Measurements from ENCODE around the gene G6PC3.

The G6PC3 gene

DNA sequence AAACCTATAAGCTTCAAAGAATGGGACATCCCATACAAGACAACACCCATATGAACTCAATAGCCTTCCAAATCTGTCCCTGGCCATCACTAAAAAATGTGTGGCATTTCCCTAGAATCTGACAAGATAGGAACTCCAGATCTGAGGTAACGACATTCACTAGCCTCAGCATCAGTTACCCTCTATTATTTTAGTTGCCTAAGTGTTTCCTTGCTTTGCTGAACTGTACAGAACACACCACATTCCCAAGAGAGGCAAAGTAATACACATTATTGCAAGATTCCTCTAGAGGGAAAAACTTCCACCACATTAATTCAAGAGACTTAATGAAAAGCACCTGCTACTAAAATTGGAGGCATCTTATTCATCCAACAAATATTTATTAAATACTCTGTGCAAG lies 9.1 kb upstream of the G6PC3 start:
- DNase-seq = peak; percentile 39

DNA sequence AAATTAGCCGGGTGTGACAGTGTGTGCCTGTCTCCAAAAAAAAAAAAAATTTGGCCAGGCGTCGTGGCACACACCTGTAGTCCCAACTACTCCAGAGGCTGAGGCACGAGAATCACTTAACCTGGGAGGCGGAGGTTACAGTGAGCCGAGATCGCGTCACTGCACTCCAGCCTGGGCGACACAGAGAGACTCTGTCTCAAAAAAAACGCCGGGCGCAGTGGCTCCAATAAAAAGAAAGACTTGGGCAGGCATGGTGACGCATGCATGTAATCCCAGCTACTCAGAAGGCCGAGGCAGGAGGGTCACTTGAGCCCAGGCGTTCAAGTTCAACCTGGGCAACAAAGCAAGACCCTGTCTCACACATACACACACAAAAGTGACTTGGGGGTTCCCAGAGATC lies 7.7 kb upstream of the G6PC3 start:
- DNase-seq = no peak

DNA sequence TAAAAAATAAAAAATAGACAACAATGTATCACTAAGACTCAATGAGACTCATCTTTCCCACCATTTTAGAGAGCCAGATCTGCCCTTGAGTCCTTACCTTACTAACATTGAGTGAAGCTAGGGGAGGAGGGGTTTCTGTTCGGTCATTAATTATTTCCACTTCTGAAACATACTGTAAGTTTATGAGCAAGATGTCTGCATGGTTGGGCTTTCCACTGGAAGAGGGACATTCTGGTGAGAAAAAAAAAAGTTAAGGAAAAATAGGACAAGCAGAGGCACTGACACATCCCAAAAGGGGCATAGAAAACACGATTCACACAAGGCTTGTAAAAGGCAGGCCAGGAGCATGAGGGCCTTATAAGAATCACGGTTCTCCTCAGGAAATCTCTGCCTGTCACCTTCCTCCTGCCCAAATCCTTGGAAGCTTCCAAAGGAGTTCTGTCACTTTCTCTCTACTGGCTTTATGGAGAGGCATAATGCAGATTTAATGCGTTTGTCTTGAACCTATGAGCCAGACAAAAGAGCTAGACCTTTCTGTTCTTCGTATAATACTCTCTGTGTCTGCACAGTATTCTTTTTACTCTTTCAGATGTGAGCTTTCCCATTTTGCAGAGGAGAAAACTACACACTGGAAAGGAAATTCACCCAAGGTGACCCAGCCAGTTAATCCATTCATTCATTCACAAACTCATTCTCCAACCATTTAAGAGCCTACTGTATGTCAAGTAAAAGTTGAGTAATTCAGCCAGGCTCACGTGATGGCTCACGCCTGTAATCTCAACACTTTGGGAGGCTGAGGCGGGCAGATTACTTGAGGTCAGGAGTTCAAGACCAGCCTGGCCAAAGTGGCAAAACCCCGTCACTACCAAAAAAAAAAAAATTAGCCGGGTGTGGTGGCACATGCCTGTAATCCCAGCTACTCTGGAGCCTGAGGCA lies 6.6 kb upstream of the G6PC3 start:
- DNase-seq = no peak

DNA sequence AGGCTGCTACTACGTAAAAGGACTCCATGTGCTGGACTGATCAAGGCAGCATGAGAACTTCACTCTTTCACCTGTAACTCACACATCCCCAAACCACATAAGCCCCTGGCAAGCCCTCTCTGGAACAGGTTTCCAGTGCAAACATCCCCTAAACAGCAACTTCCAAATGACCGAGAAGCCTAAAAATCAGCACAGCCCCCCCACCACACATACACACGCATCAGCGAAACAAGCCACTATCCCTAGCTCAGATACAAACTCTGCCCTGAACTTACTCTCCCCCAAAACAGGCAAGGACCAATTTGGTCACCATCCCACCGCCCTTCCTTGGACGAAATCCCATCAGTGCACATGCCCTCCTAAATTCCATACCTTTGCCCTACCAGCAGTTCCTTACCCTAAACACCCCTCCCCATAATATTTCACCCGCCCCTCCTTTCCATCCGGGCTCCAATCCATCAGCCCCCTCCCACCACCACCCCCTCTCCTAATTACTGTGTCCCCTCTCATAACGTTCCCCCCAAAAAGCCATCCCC lies 4.8 kb upstream of the G6PC3 start:
- no peak for DNase-seq

DNA sequence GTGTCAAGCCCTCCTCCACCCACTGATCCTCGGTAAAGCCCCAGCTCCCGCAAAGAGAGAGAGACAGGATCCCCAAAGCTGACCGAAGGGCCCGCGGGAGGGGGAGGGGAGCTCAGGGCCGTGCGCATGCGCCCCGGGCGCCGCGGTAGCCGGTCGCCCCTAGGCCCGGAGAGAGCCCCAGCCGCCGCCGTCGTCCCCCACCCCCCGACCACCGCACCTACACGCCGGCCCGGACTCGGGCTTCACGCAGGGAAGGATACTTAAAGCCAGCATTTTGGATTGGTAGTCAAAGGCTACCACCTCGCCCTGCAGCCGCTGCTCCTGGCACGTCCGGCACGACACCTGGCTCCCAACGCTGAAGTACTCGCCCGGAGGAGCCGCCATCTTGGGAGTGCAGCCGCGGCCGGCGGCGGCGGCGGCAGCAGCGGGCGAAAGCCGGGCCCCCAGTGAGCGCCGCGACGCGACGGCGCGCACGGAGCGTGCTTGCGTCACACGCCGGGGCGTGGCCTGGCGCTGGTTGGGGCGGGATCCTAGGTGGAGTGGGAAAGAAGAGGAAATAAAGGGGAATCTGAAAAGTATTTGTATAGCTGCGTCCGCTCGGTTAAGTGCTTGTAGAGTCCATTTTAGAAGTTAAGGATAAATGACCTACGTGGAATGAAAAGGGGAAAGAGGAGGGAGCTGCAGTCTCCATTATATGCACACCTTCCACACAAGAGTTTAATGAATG lies 4.2 kb upstream of the G6PC3 start, which contains the start of gene LSM12:
TSS of gene LSM12 (minus strand) at position 468 of the 727 bp plus-strand sequence. CDS start at position 384, 84 bp downstream.
- peak; percentile 90 for DNase-seq

DNA sequence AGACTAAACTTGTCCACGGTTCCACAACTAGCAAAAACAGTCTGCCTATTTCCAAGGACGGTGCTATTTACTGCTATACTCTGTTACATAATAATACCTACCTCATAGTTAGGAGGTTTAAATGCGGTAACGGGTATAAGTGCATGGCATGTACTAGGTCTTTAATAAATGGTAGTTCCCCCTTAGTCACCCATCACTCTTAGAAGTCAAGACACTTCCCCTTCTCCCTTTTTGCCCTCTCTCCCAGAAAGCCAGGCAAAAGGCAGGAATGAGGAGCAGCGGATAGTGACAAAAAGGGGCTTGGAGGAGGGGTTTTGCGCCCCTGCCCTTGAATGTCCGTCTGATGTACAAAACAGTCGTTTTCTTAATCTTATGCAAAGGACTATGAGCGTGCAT lies 3.0 kb upstream of the G6PC3 start:
- DNase-seq = no peak

DNA sequence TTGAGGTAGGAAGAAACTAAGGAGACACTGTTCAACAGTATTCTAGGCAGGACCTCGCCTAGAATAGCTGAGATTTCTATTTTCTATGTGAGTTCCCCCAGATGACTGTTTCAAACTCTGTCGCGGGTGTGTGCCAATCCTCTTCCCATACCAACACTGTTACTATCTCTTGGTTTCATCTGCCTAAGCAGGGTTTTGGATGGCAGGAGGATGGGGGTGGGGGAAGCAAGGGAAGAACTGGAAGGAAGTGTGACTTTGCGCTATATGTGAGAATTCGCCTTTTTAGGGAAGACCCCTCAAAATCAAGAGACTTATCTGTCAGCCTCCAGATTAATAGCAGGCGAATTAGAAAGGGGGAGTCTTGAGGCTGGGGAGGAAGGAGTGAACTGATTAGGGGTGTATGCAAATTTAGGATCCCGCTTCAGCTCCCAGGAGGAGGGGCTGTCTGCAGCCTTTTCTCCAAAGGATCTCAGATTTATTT lies 521 bp upstream of the G6PC3 start:
- no peak for DNase-seq

DNA sequence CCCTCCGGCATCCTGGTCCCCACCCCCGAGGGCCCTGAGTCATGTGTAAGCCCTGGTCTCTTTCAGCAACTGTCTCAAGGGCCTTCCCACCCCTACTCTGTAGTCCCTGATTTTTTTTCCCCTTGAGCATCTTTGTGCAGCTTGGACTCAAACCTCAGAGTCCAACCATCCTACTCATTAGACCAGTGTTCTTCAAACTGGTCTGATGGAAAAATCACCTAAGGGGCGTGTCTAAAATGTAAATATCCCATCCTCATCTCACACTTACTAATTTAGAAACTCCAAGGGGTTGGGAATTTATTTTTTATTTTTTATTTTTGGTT lies 624 bp downstream of the G6PC3 start:
- no peak for DNase-seq

DNA sequence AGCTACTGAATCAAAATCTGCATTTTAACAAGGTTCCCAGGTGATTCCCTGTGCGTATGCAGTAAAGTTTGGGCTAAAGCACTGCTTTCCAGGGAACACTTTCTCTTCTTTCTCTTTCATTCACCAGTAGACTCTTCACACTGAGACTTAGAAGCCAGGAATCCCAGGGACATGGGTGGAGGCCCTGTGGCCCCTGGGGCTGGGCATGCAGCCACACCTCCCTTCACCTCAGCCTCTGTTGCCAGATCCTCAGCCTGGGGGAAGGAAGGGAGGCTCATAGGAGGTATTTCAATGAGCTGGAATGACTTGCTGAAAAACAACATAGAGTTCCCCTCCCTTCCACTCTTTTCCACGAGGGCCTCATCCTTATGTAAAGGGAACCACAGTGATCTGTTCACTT lies 1.2 kb downstream of the G6PC3 start:
- DNase-seq = no peak

DNA sequence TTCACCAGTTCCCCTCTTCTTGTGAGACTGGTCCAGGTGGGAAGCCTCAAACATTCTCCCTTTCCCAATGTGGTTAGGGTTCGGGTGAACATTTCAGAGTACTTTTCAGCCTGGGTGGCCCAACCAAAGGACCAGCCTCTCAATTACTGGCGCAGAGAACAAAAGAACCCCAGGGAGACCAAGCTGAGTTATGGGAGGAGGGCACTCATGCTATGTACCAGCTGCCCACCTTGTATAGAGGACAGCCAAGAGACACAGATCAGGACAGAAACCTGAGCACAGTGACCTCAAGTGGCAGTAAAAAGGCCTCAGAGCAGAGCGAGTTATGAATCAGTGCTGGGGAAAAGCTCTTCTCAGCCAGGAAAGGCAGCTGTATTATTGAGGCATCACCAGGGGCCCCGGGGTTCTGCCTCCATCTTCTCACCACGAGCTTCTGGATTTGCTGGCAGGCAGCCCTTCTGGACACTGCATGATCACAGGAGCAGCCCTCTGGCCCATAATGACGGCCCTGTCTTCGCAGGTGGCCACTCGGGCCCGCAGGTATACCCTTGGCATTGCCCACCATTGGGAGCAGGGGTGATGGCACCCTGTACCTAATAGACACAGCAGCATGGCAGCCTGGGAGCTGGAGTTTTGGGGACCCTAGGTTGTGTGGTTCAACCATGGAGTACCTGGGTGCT lies 3.8 kb downstream of the G6PC3 start:
- no peak for DNase-seq

DNA sequence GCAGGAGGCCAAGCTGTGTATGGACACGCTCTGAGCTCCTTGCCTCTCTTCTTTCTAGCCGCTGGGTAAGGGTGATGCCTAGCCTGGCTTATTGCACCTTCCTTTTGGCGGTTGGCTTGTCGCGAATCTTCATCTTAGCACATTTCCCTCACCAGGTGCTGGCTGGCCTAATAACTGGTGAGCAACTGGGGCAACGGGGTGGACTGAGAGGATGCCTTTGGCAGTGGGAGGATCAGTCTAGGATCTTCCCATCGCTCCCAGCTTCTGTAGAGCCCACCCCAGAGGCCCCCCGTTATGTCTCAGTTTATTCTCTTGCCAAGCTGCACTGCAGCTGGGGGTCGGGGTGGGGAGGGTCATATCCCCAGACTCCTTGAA lies 4.4 kb downstream of the G6PC3 start:
- no peak for DNase-seq

DNA sequence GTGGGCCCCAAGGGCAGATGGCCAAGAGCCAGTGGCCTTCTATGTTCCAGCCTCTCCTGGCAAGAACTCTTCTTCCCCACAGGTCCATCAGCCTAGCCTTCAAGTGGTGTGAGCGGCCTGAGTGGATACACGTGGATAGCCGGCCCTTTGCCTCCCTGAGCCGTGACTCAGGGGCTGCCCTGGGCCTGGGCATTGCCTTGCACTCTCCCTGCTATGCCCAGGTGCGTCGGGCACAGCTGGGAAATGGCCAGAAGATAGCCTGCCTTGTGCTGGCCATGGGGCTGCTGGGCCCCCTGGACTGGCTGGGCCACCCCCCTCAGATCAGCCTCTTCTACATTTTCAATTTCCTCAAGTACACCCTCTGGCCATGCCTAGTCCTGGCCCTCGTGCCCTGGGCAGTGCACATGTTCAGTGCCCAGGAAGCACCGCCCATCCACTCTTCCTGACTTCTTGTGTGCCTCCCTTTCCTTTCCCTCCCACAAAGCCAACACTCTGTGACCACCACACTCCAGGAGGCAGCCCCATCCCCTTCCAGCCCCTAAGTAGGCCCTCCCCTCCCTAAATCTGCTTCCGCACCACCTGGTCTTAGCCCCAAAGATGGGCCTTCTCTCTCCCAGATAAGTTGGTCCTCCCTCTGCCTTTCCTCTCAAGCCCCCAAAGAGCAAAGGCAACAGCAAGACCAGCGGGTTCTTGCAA lies 5.2 kb downstream of the G6PC3 start:
- no peak for DNase-seq

DNA sequence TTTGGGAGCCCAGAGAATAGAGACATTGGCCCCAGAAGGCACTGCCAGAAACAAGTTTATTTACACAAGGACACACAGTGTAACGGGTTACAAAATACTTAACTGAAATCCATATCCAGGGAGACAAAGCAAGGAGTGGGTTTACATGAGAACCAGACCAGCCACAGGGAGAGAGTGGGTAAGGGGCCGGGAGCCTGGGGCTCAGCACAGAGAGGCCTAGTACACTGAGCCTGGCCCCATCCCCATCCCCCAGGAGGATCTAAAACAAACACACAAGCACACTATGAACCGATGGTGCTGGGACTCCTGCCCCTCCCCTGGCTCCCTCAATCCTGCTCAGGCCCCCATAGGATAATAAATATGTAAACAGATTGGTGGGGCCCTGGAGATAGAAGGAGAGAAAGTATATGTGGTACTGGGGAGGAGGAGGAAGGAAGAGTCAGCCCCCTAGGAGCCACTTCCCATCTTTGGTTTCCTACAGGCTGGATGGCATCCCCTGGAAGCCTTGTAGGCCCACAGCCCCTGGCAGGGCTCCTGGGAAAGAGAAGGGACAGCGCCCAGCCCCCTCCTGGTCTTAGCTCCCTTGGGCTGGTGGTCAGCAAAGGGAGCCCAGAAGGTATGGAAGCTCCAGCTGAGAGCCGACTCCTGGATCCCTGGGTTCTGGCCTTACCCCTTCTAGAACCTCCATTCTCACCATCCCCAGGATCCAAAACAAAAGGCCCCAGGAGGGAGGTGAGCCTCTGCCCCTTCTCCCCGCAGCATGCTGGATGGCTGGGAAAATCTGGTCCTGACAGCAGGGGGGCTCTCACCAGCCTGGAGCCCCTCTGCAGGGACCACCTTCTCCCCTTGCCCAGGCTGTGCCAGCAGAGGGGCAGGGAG lies 6.4 kb downstream of the G6PC3 start:
- no peak for DNase-seq

DNA sequence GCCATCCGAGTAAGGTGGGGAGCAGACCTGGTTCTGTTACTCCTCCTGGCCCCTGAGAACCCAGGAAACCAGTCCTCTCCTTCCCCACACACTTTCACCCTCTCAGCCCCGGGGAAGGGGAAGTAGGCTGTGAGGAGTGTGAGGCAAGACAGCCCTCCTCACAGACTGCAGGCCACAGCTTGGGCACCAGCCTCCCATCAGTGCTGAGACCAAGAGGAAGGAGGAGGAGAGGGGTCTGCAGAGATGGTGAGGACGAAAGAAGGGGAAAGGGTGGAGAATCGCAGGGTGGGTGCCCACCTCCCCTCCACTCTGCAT lies 7.0 kb downstream of the G6PC3 start:
- DNase-seq = no peak

DNA sequence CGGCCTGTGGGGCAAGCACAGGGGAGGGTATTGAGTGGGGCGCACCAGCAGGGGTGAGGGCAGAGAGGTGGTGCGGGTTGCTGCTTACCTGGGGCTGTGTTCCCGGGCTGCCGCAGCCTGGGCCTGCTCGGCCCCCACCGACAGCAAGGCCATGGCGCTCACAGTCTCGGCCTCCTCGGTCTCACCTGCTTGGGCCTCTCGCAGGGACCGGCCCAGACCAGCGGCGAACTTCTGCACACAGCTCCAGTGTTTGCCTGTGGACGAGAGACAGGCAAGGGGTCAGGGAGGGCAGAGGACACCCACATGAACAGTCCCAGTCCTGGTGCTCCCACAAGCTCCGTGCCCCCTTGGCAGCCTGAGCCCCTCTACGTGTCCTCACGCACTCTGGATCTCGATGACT lies 7.9 kb downstream of the G6PC3 start:
- DNase-seq = no peak

DNA sequence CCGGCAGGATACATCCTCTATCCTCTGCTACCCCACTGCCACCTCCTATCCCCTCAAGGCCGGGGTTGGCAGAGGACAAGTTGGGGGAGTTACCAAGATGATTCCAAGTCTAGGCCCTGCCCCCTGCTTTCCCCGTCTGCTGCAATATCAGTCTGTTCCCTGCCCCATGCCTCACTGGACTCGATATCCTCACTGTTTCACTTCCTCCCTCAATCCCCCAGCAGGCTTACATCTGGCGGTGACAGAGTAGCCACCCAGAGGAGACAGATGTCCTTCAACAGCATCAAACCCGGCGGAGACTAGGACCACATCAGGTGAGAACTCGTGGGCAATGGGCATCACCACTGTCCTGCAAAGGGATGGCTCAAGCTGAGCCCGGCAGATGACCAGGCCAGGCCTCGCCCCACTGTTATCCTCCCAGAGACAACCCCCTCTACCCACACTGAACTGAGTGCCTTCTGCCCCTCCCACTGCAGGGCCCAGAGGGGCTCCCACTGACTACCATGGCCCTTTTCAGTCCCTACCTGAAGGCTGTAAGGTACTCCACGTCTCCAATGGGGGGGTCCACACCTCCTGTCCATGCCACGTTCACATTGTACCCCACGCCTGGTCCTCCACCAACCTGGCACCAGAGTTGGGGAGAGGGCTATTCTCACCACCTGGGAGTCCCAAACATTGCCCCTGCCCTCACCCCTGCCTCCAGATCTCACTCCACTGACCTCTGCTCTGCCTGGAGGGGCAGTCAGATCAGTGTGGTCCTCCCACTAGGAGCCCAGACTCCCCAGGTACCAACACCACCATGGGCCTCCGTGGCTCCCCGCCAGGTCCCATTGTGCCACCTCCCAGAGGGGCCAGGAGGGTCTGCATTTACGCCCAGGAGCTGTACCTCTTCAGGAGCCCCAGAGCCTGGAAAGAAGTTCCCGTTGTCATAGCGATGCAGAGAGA lies 9.6 kb downstream of the G6PC3 start:
- no peak for DNase-seq

DNA sequence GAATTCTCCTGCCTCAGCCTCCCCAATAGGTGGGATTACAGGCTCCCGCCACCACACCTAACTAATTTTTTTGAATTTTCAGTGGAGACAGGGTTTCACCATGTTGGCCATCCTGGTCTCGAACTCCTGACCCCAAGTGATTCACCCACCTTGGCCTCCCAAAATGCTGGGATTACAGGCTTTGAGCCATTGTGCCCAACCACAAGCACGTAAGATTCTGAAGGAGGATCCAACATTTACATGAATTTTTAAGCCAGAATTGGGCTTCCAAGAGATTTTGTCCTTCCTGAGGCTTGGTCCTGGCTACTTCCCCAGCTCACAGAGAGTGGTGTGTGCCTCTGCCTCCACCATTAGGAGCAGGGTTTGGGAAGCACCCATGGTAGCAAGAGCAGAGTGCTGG lies 11.1 kb downstream of the G6PC3 start:
- peak; percentile 20 for DNase-seq

DNA sequence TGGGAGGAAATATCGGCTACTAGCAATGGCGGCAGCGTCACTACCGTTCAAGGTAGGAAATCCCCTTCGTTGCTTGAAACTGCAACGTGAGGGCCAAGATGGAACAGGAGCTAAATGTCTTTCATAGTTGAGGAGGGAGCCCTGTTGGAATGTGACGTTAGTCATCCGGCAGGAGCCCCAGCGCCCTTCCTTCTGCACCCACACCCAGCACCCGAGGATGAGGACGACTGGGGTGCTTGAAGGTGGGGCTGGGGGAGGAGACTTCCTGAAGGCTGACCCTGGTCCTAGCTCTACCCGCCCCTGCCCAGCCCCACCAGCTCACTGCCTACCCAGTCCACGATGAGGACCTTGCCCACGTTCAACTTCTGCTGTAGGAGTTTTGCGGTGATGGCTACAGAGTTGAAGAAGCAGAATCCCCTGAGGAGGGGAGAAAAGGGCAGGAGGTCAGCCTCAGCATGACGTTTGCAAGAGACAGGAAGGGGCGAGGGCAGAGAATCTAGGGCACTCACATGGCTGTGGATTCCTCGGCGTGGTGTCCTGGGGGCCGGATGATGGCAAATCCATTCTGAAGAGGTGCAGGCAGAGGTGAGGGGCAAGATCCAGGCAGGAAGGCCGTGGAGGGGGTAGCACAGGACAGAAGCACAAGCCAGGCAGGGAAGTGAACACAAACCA lies 11.9 kb downstream of the G6PC3 start:
- DNase-seq = no peak

DNA sequence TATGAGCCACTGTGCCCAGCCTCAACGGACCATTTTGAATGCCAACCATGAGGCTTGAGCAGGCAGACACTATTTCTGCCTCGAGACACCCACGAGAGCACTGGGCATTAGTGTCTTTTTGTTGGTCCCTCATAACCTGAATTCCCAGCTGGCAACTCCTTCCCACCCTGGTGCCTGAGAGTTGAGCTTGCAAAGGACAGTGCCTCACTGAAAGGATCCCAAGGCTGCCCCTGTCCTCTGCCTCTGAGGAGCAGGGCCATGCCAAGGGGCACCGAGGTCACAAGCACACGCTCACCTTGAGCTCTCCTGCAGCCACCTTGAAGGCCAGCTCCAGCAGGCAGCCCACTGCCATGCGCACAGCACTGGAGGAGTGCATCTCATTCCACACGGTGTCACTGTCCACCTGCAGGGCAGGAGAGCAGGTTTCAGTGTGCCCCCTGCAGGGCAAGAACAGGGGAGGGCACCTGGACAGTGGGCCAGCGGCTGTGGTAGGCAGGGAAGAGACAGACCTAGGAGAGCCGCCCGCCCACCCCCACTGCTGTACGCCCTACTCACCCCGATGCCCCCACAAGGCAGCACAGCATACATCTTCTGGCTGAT lies 12.8 kb downstream of the G6PC3 start:
- DNase-seq = no peak

DNA sequence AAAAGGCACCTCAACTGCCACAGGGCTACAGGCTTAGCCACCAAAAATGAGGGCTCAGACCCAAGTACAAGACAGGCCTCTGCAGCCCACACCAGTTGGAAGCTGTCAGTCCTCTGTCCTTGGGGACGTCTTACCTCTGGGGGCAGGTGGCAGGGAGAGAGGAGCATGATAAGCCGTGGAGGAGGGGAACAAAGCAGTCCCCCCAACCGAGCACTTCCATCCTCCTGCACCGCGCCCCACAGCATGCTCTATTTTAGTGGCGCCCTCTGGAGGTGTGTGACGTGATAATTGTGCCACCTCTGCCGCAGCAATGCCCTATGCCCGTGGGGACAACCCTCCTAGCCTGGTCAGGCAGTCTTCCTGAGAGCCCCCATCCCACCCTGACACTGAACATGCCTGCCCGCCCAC lies 13.6 kb downstream of the G6PC3 start:
- DNase-seq = no peak
